GM18508 (cell line): ENCODE data around the gene ATP6V1C2.

Source experiments
- ATAC-seq: cut with Tn5 transposase; IDR thresholded peaks from one replicate; pipeline ENCODE4 v1.9.1; 2021; ENCODE audit warnings: moderate number of reproducible peaks; ENCODE audit not compliant: insufficient read depth, unreplicated experiment

ATP6V1C2 gene

GRCh38 chr2:10830641-10831399, 109.4 kb downstream of the ATP6V1C2 start:
- ATAC-seq = no peak

GRCh38 chr2:10831400-10831985, 110.1 kb downstream of the ATP6V1C2 start:
- ATAC-seq = no peak

GRCh38 chr2:10832203-10832936, 110.9 kb downstream of the ATP6V1C2 start:
- no peak for ATAC-seq

DNA sequence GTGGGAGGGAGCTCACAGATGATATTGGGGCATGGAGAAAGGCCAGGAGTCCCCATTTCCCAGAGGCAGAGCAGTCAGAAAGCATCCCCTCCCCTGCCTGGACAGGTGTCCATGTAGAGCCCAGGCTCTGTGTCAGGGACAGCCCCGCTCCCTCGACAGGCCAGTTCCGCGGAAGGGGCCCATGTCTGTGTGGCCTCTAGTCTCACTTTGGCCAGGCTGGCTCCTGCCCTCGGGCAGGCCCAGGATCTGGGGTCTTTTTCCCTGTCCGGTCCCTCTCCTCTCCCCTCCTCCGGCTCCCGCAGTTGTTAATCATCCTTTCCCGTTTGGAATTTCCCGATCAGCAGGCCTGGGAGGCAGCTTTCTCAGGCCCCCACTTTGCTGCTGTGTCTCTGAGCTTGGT, 111.6 kb downstream of the ATP6V1C2 start:
- ATAC-seq = no peak

- no peak for ATAC-seq
Measured at GRCh38 chr2:10834068-10834655, 112.7 kb downstream of the ATP6V1C2 start.
